ENCODE data around the gene IL3RA.
"Not testable (repeated sequence)": the region's sequence is repeated elsewhere in the genome, so short reads cannot be mapped to it uniquely, and the experiment has no call there.

The IL3RA gene

DNA sequence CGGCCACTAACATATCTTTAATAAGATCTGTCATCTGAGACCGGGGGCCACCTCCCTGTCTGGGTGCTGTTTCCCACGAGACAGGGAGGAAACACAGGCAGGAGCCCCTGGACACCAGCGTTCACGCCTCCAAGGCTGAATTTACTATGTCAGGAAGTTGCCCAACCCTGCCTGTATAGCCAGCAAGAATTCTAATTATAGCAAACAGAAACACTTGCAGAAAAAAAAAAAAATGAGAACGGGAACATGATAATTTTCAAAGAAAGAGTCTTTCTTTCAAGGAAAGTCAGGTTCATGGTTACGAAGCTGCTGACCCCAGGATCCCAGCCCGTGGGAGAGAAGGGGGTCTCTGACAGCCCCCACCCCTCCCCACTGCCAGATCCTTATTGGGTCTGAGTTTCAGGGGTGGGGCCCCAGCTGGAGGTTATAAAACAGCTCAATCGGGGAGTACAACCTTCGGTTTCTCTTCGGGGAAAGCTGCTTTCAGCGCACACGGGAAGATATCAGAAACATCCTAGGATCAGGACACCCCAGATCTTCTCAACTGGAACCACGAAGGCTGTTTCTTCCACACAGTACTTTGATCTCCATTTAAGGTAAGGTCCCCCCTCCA is at the start of gene IL3RA:
Gene IL3RA, plus strand, starts transcription at position 455 of the 613 bp plus-strand sequence. CDS start 4,981 bp downstream, outside the sequence.
- Mint-ChIP-seq H3K4me1 (ENCODE audit: low read depth) (peaks cover 23% of the 10 kb centered on the region), H3K27me3 (ENCODE audit: low read depth) (no peaks in the 10 kb centered on the region), H3K36me3 (ENCODE audit: low read depth) (peaks cover 25% of the 10 kb centered on the region), H3K27ac (peak within 1 kb of the TSS; percentile 89), H3K9me3 (peaks cover 13% of the 10 kb centered on the region), H3K4me3 (peak within 1 kb of the TSS; percentile 91)

DNA sequence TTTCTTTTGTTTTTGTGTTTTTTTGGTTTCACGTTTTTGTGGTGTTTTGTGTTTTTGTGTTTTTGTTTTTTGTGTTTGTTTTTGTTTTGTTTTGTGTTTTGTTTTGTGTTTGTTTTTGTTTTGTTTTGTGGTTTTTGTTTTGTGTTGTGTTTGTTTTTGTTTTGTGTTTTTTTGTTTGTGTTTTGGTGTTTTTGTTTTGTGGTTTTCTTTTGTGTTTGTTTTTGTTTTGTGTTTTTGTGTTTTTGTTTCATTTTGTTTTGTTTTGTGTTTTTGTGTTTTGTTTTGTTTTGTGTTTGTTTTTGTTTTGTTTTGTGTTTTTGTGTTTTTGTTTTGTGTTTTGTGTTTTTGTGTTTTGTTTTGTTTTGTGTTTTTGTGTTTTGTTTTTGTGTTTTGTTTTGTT is 47.0 kb upstream of the IL3RA start:
- Mint-ChIP-seq H3K4me3 (no peak overlapping the region), H3K36me3 (ENCODE audit: low read depth) (peaks cover 5% of the 10 kb centered on the region), H3K4me1 (ENCODE audit: low read depth) (no peaks in the 10 kb centered on the region), H3K27ac (no peak overlapping the region), H3K27me3 (ENCODE audit: low read depth) (peaks cover 16% of the 10 kb centered on the region), H3K9me3 (peaks cover 11% of the 10 kb centered on the region)

GRCh38 chrX:1291110-1291740 is 45.4 kb upstream of the IL3RA start:
- H3K27me3 Mint-ChIP-seq (ENCODE audit: low read depth), result peaks cover 16% of the 10 kb centered on the region
- no peak overlapping the region for H3K27ac Mint-ChIP-seq
- H3K36me3 Mint-ChIP-seq (ENCODE audit: low read depth), result peaks cover 9% of the 10 kb centered on the region
- H3K9me3 Mint-ChIP-seq, result peaks cover 19% of the 10 kb centered on the region
- H3K4me3 Mint-ChIP-seq, result no peak overlapping the region
- H3K4me1 Mint-ChIP-seq (ENCODE audit: low read depth), result no peaks in the 10 kb centered on the region

DNA sequence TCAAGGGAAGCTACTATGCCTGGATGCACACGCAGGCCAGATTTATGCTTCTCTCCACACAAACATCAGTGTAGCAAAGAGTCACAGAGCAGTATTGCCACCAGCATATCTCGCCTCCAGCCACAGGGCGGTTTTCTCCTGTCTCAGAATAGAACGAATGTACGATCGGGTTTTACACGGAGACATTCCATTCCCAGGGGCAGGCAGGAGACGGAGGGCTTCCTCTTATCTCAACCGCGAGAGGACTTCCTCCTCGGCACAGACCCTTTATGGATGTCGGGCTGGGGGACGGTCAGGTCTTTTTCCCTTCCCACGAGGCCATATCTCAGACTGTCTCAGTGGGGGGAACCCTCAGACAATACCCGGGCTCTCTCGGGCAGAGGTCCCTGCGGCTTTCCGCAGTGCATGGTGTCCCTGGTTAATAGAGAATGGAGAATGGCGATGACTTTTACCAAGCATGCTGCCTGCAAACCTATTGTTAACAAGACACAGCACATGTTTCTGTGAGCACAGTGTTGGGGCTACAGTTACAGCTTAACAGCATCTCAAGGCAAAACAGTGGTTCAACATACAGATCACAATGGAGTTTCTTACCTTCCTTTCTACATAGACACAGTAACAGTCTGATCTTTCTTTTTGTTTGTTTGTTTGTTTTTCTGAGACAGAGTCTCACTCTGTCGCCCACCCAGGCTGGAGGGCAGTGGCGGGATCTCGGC is 43.9 kb upstream of the IL3RA start:
- no peak overlapping the region for H3K27ac Mint-ChIP-seq
- H3K4me3 Mint-ChIP-seq, result no peak overlapping the region
- no peaks in the 10 kb centered on the region for H3K4me1 Mint-ChIP-seq (ENCODE audit: low read depth)
- H3K27me3 Mint-ChIP-seq (ENCODE audit: low read depth), result peaks cover 16% of the 10 kb centered on the region
- H3K9me3 Mint-ChIP-seq, result peaks cover 19% of the 10 kb centered on the region
- H3K36me3 Mint-ChIP-seq (ENCODE audit: low read depth), result peaks cover 9% of the 10 kb centered on the region

GRCh38 chrX:1294301-1295067 is 42.1 kb upstream of the IL3RA start:
- no peak overlapping the region for H3K27ac Mint-ChIP-seq
- peaks cover 16% of the 10 kb centered on the region for H3K27me3 Mint-ChIP-seq (ENCODE audit: low read depth)
- peaks cover 10% of the 10 kb centered on the region for H3K36me3 Mint-ChIP-seq (ENCODE audit: low read depth)
- no peak overlapping the region for H3K4me3 Mint-ChIP-seq
- H3K9me3 Mint-ChIP-seq, result peaks cover 25% of the 10 kb centered on the region
- H3K4me1 Mint-ChIP-seq (ENCODE audit: low read depth), result no peaks in the 10 kb centered on the region

GRCh38 chrX:1295550-1295949 is 41.0 kb upstream of the IL3RA start:
- peaks cover 17% of the 10 kb centered on the region for H3K9me3 Mint-ChIP-seq
- no peak overlapping the region for H3K4me3 Mint-ChIP-seq
- no peaks in the 10 kb centered on the region for H3K4me1 Mint-ChIP-seq (ENCODE audit: low read depth)
- H3K27me3 Mint-ChIP-seq (ENCODE audit: low read depth), result peaks cover 16% of the 10 kb centered on the region
- H3K36me3 Mint-ChIP-seq (ENCODE audit: low read depth), result peaks cover 7% of the 10 kb centered on the region
- peak overlapping the region; percentile 11 for H3K27ac Mint-ChIP-seq

- not testable (repeated sequence) for H3K4me3 Mint-ChIP-seq; H3K27me3 Mint-ChIP-seq (ENCODE audit: low read depth); H3K27ac Mint-ChIP-seq; H3K4me1 Mint-ChIP-seq (ENCODE audit: low read depth); H3K36me3 Mint-ChIP-seq (ENCODE audit: low read depth)
- peaks cover 17% of the 10 kb centered on the region for H3K9me3 Mint-ChIP-seq
Observed at GRCh38 chrX:1297591-1297990, 39.0 kb upstream of the IL3RA start.

GRCh38 chrX:1300449-1300848 is 36.1 kb upstream of the IL3RA start:
- Mint-ChIP-seq H3K27ac (no peak overlapping the region), H3K36me3 (ENCODE audit: low read depth) (peaks cover 7% of the 10 kb centered on the region), H3K4me1 (ENCODE audit: low read depth) (no peaks in the 10 kb centered on the region), H3K27me3 (ENCODE audit: low read depth) (no peaks in the 10 kb centered on the region), H3K9me3 (peaks cover 17% of the 10 kb centered on the region), H3K4me3 (no peak overlapping the region)

- H3K9me3 Mint-ChIP-seq, result peaks cover 16% of the 10 kb centered on the region
- H3K4me3 Mint-ChIP-seq, result no peak overlapping the region
- no peak overlapping the region for H3K27ac Mint-ChIP-seq
- peaks cover 4% of the 10 kb centered on the region for H3K36me3 Mint-ChIP-seq (ENCODE audit: low read depth)
- no peaks in the 10 kb centered on the region for H3K27me3 Mint-ChIP-seq (ENCODE audit: low read depth)
- H3K4me1 Mint-ChIP-seq (ENCODE audit: low read depth), result no peaks in the 10 kb centered on the region
Observed at GRCh38 chrX:1305411-1305810, 31.2 kb upstream of the IL3RA start.

- Mint-ChIP-seq H3K27ac (no peak overlapping the region), H3K4me3 (no peak overlapping the region), H3K36me3 (ENCODE audit: low read depth) (peaks cover 4% of the 10 kb centered on the region), H3K4me1 (ENCODE audit: low read depth) (no peaks in the 10 kb centered on the region), H3K27me3 (ENCODE audit: low read depth) (no peaks in the 10 kb centered on the region), H3K9me3 (peaks cover 16% of the 10 kb centered on the region)
Observed at GRCh38 chrX:1306909-1307625, 29.5 kb upstream of the IL3RA start.

- Mint-ChIP-seq H3K4me1 (ENCODE audit: low read depth) (no peaks in the 10 kb centered on the region), H3K36me3 (ENCODE audit: low read depth) (peaks cover 4% of the 10 kb centered on the region), H3K4me3 (no peak overlapping the region), H3K9me3 (peaks cover 16% of the 10 kb centered on the region), H3K27ac (no peak overlapping the region), H3K27me3 (ENCODE audit: low read depth) (no peaks in the 10 kb centered on the region)
Observed at GRCh38 chrX:1307626-1308340, 28.8 kb upstream of the IL3RA start.

DNA sequence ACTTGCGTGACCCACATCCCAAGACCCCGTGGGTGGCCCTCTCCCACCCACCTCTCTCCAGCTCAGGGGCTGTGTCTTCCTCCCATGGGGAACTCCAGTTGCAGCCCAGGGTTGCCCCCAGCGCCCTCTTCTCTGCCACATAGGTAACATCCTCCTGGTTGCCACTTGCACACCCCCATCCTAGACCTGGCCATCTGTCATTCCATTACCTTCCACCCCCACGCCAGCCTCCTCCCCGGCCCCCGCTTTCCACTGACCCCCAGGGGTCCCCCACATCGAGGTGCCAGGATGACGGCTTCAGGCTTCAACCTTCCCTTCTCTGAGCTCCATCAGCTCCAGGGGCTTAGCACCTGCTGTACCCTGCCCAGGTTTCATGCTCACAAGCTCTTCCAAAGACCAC is 28.1 kb upstream of the IL3RA start:
- peaks cover 16% of the 10 kb centered on the region for H3K9me3 Mint-ChIP-seq
- no peaks in the 10 kb centered on the region for H3K4me1 Mint-ChIP-seq (ENCODE audit: low read depth)
- H3K27ac Mint-ChIP-seq, result no peak overlapping the region
- H3K27me3 Mint-ChIP-seq (ENCODE audit: low read depth), result no peaks in the 10 kb centered on the region
- peaks cover 4% of the 10 kb centered on the region for H3K36me3 Mint-ChIP-seq (ENCODE audit: low read depth)
- H3K4me3 Mint-ChIP-seq, result no peak overlapping the region

DNA sequence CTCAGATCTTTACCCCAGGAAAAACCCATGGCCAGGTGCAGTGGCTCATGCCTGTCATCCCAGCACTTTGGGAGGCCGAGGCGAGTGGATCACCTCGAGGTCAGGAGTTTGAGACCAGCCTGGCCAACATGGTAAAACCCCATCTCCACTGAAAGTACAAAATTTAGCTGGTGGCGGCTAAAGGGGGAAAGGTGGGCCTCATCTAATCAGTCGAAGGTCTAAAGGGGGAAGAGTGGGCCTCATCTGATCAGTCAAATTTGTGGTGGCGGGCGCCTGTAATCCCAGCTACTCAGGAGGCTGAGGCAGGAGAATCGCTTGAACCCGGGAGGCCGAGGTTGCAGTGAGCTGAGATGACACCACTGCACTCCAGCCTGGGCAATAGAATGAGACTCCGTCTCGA is 27.7 kb upstream of the IL3RA start:
- peaks cover 16% of the 10 kb centered on the region for H3K9me3 Mint-ChIP-seq
- not testable (repeated sequence) for H3K27ac Mint-ChIP-seq

More for the DNA sequence above, 27.7 kb upstream of the IL3RA start:
- H3K4me1 Mint-ChIP-seq (ENCODE audit: low read depth); H3K27me3 Mint-ChIP-seq (ENCODE audit: low read depth); H3K36me3 Mint-ChIP-seq (ENCODE audit: low read depth); H3K4me3 Mint-ChIP-seq: not testable (repeated sequence)
